Measurements from ENCODE around the gene SCP2D1. TPM values are rescaled to one million over a fixed set of nuclear protein-coding genes. Genes with fewer than 3 reads are reported as not detected.
"Not testable (repeated sequence)": the region's sequence is repeated elsewhere in the genome, so short reads cannot be mapped to it uniquely, and the experiment has no call there.

Gene SCP2D1
- total RNA-seq (2012; rRNA removed), result not detected in 2 replicates

DNA sequence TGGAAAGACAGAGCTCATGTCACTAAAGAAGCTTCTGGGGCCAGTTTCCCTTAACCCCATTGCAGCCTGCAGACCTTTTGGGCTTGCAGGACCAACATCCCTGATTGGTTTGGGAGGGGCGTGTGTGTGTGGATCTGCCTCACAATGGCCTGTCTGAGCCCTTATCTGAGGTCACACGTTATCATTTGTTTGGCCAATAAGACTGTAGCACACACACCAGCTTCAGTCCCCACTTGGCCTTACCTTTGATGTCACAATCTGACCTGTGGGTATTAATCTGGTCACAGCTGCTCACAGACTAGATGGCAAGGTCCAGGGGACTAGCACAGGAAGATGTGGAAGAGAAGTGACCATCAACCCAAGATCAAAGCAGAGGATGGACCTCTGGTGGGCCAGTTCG lies at the start of gene SCP2D1:
TSS of gene SCP2D1 (plus strand) at position 301 of the 400 bp plus-strand sequence. CDS start at position 334, 33 bp downstream.
- no peak within 1 kb of the TSS for H3K4me2 ChIP-seq (ENCODE audit: low read length)

DNA sequence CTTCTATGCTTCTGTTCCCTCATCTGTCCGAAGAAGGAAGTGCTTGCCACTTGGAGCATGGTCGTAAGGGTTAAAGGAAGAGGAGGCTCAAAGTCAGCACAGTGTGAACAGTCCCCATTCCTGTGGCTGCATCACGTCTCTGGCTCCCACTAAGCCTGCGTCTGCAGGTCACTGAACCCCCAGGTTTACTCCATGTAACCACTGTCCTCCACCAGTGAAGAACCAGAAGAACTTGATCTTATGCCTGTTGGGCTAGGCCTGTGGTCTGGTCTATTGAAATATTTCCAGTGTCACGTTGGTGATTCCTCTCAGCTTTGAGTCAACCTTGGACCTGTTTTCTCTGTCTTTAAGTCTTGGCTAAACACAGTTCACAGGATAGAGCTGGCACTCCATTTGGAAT lies 45.9 kb upstream of the SCP2D1 start:
- Histone ChIP-seq H3K4me3 (ENCODE audit: low read length) (no peak overlapping the region), H3K4me1 (ENCODE audit: control insufficient read depth, insufficient read depth, low read length) (no peaks in the 10 kb centered on the region), H3K36me3 (ENCODE audit: insufficient read depth, low read length) (no peaks in the 10 kb centered on the region), H3K4me2 (ENCODE audit: low read length) (no peak overlapping the region), H3K9me3 (replicated peaks; ENCODE audit: low read length) (no peaks in the 10 kb centered on the region), H3K9ac (ENCODE audit: low read depth, low read length) (no peak overlapping the region), H3K27me3 (ENCODE audit: control insufficient read depth, insufficient read depth, low read length) (no peaks in the 10 kb centered on the region)

More for the DNA sequence above, at the start of gene SCP2D1:
- no peaks in the 10 kb centered on the region for H3K4me1 ChIP-seq (ENCODE audit: control insufficient read depth, insufficient read depth, low read length)
- no peak within 1 kb of the TSS for H3K9ac ChIP-seq (ENCODE audit: low read depth, low read length)
- H3K4me3 ChIP-seq (ENCODE audit: low read length), result no peak within 1 kb of the TSS
- H3K36me3 ChIP-seq (ENCODE audit: insufficient read depth, low read length), result no peaks in the 10 kb centered on the region
- no peaks in the 10 kb centered on the region for H3K9me3 ChIP-seq (replicated peaks; ENCODE audit: low read length)
- no peaks in the 10 kb centered on the region for H3K27me3 ChIP-seq (ENCODE audit: control insufficient read depth, insufficient read depth, low read length)

DNA sequence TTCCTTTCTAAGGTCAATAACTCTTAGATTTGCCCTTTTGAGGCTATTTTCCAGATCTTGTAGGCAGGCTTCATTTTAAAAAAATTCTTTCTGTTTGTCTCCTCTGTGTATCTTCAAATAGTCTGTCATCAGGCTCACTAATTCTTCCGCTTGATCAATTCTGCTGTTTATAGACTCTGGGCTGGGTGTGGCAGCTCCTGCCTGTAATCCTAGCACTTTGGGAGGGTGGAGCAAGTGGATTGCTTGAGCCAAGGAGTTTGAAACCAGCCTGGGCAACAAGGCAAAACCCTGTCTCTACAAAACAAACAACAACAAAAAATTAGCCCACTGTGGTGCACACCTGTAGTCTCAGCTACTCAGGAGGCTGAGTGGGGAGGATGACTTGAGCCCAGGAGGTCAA lies 40.0 kb upstream of the SCP2D1 start:
- Histone ChIP-seq H3K9ac (ENCODE audit: low read depth, low read length) (no peak overlapping the region), H3K36me3 (ENCODE audit: insufficient read depth, low read length) (no peaks in the 10 kb centered on the region), H3K27me3 (ENCODE audit: control insufficient read depth, insufficient read depth, low read length) (no peaks in the 10 kb centered on the region), H3K4me2 (ENCODE audit: low read length) (no peak overlapping the region), H3K4me1 (ENCODE audit: control insufficient read depth, insufficient read depth, low read length) (no peaks in the 10 kb centered on the region), H3K9me3 (replicated peaks; ENCODE audit: low read length) (no peaks in the 10 kb centered on the region), H3K4me3 (ENCODE audit: low read length) (no peak overlapping the region)

DNA sequence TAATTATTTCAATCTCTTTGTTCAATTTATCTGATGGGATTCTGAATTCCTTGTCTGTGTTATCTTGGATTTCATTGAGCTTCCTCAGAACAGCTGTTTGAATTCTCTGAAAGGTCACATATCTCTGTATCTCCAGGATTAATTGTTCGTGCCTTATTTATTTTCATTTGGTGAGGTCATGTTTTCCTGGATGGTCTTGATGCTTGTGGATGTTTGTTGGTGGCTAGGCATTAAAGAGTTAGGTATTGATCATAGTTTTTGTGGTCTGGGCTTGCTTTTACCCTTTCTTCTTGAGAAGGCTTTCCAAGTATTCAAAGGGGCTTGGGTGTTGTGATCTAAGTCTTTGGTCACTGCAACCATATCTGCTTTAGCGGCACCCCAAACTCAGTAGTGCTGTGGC lies 39.4 kb upstream of the SCP2D1 start:
- no peak overlapping the region for H3K4me3 ChIP-seq (ENCODE audit: low read length)
- H3K9ac ChIP-seq (ENCODE audit: low read depth, low read length), result no peak overlapping the region
- H3K9me3 ChIP-seq (replicated peaks; ENCODE audit: low read length), result no peaks in the 10 kb centered on the region
- no peaks in the 10 kb centered on the region for H3K4me1 ChIP-seq (ENCODE audit: control insufficient read depth, insufficient read depth, low read length)
- no peak overlapping the region for H3K4me2 ChIP-seq (ENCODE audit: low read length)
- H3K36me3 ChIP-seq (ENCODE audit: insufficient read depth, low read length), result no peaks in the 10 kb centered on the region
- H3K27me3 ChIP-seq (ENCODE audit: control insufficient read depth, insufficient read depth, low read length), result no peaks in the 10 kb centered on the region

DNA sequence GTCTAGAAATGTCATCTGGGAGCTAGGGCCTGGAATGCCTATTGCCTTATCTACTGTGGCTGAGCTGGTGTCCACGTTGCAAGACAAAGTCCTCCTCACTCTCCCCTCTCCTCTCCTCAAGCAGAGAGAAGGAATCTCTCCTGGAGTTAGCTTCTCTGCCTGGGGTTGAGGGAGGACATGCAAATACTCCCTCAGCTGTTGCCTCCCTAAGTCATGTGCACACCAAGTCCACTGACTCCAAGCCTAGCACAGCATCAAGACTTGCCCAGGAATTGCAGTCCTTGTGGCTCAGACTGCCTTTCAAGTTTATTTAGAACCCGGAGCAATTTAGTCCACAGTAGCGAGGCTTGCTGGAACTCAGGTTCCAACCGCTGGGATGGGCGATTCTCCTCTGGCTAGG lies 38.0 kb upstream of the SCP2D1 start:
- Histone ChIP-seq H3K4me2 (ENCODE audit: low read length) (no peak overlapping the region), H3K9ac (ENCODE audit: low read depth, low read length) (no peak overlapping the region), H3K9me3 (replicated peaks; ENCODE audit: low read length) (no peaks in the 10 kb centered on the region), H3K36me3 (ENCODE audit: insufficient read depth, low read length) (no peaks in the 10 kb centered on the region), H3K4me1 (ENCODE audit: control insufficient read depth, insufficient read depth, low read length) (no peaks in the 10 kb centered on the region), H3K27me3 (ENCODE audit: control insufficient read depth, insufficient read depth, low read length) (no peaks in the 10 kb centered on the region), H3K4me3 (ENCODE audit: low read length) (no peak overlapping the region)

DNA sequence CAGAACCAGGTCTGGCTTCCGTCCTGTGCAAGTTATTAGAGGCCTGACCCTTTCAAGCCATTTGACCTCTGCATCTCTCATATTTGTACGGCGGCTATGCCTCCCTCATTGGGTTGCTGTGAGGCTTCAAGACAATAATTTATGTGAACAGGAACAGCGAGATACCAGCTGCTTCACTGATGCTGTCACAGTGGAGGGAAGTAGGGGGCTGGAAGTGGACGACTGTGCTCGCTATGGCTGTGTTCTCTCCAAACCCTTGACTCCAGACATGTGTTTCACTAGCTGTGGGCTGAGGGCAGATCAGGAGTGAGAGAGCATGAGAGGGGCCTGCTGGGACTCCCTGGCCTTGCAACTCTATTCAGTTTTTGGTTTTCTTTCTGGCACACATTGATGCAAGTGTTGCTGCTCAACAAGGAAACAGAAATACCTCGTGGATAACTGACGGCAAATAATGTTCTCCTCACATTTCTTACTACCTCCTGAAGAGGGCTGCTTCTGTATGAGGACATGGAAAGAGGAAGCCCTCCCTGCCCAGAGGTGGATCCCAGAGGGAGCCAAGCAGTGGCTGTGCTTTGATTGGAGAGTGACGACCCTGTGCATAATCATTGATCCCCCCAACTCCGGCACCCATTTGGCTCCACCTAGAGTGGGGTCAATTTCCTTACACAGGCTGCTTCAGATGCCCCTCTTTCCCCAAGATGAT lies 34.7 kb upstream of the SCP2D1 start:
- no peak overlapping the region for H3K4me3 ChIP-seq (ENCODE audit: low read length)
- no peak overlapping the region for H3K4me2 ChIP-seq (ENCODE audit: low read length)
- no peak overlapping the region for H3K9ac ChIP-seq (ENCODE audit: low read depth, low read length)
- H3K27me3 ChIP-seq (ENCODE audit: control insufficient read depth, insufficient read depth, low read length), result peaks cover 10% of the 10 kb centered on the region
- H3K36me3 ChIP-seq (ENCODE audit: insufficient read depth, low read length), result no peaks in the 10 kb centered on the region
- H3K9me3 ChIP-seq (replicated peaks; ENCODE audit: low read length), result no peaks in the 10 kb centered on the region
- no peaks in the 10 kb centered on the region for H3K4me1 ChIP-seq (ENCODE audit: control insufficient read depth, insufficient read depth, low read length)

DNA sequence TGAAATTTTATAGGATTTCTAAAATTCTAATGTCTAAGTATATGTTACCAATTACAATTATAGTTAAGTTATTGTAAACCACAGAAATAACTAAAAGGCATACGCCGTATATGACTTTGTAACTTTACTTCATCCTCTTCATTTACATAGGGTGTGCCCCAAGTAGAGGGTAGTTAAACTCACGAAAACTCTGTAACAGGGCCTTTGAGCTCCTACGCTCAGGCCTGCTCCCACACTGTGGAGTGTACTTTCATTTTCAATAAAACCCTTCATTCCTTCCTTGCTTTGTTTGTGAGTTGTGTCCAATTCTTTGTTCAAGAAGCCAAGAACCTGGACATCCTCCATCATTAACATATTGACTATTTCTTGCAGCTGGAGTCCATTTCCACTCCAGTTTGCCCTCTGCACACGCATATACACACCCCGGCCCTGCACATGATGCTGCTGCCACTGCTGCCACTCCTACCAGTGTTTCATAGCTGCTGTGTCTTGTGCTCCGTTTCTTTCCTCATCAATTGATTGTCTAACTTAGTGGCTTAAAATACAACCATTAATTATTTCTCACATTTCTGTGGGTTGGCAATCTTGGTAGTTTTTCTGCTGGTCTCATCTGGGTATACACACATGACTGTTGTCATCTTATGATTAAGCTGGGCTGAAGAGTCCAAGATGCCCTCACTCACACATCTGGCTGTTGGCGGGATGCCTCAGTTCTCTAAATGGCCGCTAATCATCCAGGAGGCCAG lies 33.0 kb upstream of the SCP2D1 start:
- H3K4me3 ChIP-seq (ENCODE audit: low read length), result no peak overlapping the region
- no peak overlapping the region for H3K9ac ChIP-seq (ENCODE audit: low read depth, low read length)
- no peaks in the 10 kb centered on the region for H3K36me3 ChIP-seq (ENCODE audit: insufficient read depth, low read length)
- no peaks in the 10 kb centered on the region for H3K4me1 ChIP-seq (ENCODE audit: control insufficient read depth, insufficient read depth, low read length)
- no peaks in the 10 kb centered on the region for H3K9me3 ChIP-seq (replicated peaks; ENCODE audit: low read length)
- H3K4me2 ChIP-seq (ENCODE audit: low read length), result no peak overlapping the region
- H3K27me3 ChIP-seq (ENCODE audit: control insufficient read depth, insufficient read depth, low read length), result peaks cover 12% of the 10 kb centered on the region

DNA sequence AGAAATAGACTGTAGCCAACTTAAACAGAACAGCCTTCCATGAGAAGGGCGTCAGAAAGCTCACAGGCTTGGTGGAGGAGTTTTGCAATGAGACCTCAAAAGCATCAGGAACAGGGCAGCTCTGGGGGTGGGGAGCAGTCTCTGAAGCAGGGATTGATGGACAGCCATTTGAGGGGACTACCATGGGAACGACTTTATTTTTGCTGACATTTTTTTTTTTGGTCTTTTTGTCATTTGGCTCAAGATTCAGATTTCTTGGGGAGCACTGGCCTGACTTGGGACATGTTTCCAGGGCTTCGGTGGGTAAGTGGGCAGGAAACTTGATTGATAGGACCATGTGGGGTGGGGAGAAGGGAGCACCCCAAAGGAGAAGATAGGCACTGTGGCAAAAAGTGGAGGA lies 32.1 kb upstream of the SCP2D1 start:
- H3K27me3 ChIP-seq (ENCODE audit: control insufficient read depth, insufficient read depth, low read length), result peaks cover 14% of the 10 kb centered on the region
- H3K36me3 ChIP-seq (ENCODE audit: insufficient read depth, low read length), result no peaks in the 10 kb centered on the region
- no peak overlapping the region for H3K4me2 ChIP-seq (ENCODE audit: low read length)
- H3K4me1 ChIP-seq (ENCODE audit: control insufficient read depth, insufficient read depth, low read length), result no peaks in the 10 kb centered on the region
- H3K9ac ChIP-seq (ENCODE audit: low read depth, low read length), result no peak overlapping the region
- H3K9me3 ChIP-seq (replicated peaks; ENCODE audit: low read length), result no peaks in the 10 kb centered on the region
- no peak overlapping the region for H3K4me3 ChIP-seq (ENCODE audit: low read length)

DNA sequence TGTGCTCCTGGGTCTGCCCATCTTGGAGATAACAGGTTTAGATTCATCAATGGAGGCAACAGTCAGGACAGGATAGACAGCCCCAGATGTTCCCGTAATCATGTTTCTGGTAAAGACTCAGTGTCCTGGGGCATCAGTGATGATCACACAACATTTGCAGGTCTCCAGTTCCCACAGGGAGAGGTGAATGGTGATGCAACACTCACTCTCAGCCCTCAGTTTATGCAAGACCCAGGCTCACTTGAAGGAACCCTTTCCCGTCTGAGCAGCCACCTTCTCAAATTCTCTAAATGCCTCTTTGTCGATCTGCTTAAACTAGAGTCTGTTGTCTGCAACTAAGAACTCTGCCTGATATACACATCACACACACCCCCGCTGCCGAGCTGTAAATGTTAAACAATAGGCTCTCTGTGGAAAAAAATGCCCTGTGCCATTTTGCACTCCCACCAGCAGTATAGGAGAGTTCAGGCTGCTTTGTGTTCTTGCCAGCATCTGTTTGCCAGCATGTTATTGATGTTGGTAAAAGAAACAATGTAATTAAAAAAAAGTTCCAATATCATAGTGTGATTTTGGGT lies 30.1 kb upstream of the SCP2D1 start:
- Histone ChIP-seq H3K4me1 (ENCODE audit: control insufficient read depth, insufficient read depth, low read length) (no peaks in the 10 kb centered on the region), H3K4me3 (ENCODE audit: low read length) (no peak overlapping the region), H3K36me3 (ENCODE audit: insufficient read depth, low read length) (no peaks in the 10 kb centered on the region), H3K9ac (ENCODE audit: low read depth, low read length) (no peak overlapping the region), H3K4me2 (ENCODE audit: low read length) (no peak overlapping the region), H3K27me3 (ENCODE audit: control insufficient read depth, insufficient read depth, low read length) (peaks cover 14% of the 10 kb centered on the region), H3K9me3 (replicated peaks; ENCODE audit: low read length) (no peaks in the 10 kb centered on the region)

DNA sequence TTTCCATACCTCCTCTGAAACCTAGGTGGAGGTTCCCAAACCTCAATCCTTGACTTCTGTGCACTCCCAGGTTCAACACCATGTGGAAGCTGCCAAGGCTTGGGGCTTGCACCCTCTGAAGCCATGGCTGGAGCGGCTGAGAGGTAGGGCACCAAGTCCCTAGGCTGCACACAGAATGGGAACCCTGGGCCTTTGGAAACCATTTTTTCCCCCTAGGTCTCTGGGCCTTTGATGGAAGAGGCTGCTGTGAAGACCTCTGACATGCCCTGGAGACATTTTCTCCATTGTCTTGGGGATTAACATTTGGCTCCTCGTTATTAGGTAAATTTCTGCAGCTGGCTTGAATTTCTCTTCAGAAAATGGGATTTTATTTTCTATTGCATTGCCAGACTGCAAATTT lies 26.5 kb upstream of the SCP2D1 start:
- not testable (repeated sequence) for H3K4me3 ChIP-seq (ENCODE audit: low read length)

DNA sequence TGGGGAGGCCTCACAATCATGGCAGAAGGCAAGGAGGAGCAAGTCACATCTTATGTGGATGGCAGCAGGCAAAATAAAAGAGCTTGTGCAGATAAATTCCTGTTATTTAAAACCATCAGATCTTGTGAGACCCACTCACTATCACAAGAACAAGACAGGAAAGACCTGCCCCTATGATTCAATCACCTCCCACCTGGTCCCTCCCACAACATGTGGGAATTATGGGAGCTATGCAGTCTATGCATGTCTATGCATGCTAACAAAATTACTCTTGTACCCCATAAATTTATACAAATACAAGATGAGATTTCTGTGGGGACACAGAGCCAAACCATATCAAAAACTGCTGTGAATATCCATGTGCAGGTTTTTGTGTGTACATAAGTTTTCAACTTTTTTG lies 25.6 kb upstream of the SCP2D1 start:
- Histone ChIP-seq H3K27me3 (ENCODE audit: control insufficient read depth, insufficient read depth, low read length) (peaks cover 21% of the 10 kb centered on the region), H3K4me3 (ENCODE audit: low read length) (no peak overlapping the region), H3K9me3 (replicated peaks; ENCODE audit: low read length) (no peaks in the 10 kb centered on the region), H3K4me1 (ENCODE audit: control insufficient read depth, insufficient read depth, low read length) (no peaks in the 10 kb centered on the region), H3K9ac (ENCODE audit: low read depth, low read length) (no peak overlapping the region), H3K36me3 (ENCODE audit: insufficient read depth, low read length) (no peaks in the 10 kb centered on the region), H3K4me2 (ENCODE audit: low read length) (no peak overlapping the region)

More for the DNA sequence above, 26.5 kb upstream of the SCP2D1 start:
- not testable (repeated sequence) for H3K9ac ChIP-seq (ENCODE audit: low read depth, low read length); H3K36me3 ChIP-seq (ENCODE audit: insufficient read depth, low read length); H3K9me3 ChIP-seq (replicated peaks; ENCODE audit: low read length); H3K4me2 ChIP-seq (ENCODE audit: low read length); H3K4me1 ChIP-seq (ENCODE audit: control insufficient read depth, insufficient read depth, low read length)
- peaks cover 26% of the 10 kb centered on the region for H3K27me3 ChIP-seq (ENCODE audit: control insufficient read depth, insufficient read depth, low read length)

Measured in skeletal muscle satellite cell (primary cell).